Endodermal cell (in vitro differentiated cells): ENCODE results near the gene LIN28A. TPM values are rescaled to one million over a fixed set of nuclear protein-coding genes. Genes with fewer than 3 reads are reported as not detected.

Experiments used
- DNase-seq: peaks from one replicate; pipeline ENCODE4 v3.0.0-alpha.2; 2017
- H3K27ac ChIP-seq: 2 replicates; pipeline ENCODE4 v1.5.1; 2013; ENCODE audit warnings: mild to moderate bottlenecking, low read depth, low read length, moderate library complexity
- H3K27me3 ChIP-seq: 2 replicates; pipeline ENCODE4 v1.6.1; 2013; ENCODE audit warnings: mild to moderate bottlenecking, low read length, moderate library complexity; ENCODE audit not compliant: insufficient read depth, control insufficient read depth, poor library complexity, severe bottlenecking
- H3K36me3 ChIP-seq: 2 replicates; pipeline ENCODE4 v1.7.0; 2013; ENCODE audit warnings: mild to moderate bottlenecking, low read length, moderate library complexity; ENCODE audit not compliant: control insufficient read depth, insufficient read depth
- H3K4me1 ChIP-seq: one replicate; pipeline ENCODE4 v1.7.0; 2013; ENCODE audit warnings: low read length; ENCODE audit not compliant: control insufficient read depth, insufficient read depth
- H3K4me3 ChIP-seq: 2 replicates; pipeline ENCODE4 v1.5.1; 2013; ENCODE audit warnings: mild to moderate bottlenecking, low read length, moderate library complexity
- H3K9ac ChIP-seq: 2 replicates; pipeline ENCODE4 v1.6.1; 2013; ENCODE audit warnings: mild to moderate bottlenecking, low read length, moderate library complexity; ENCODE audit not compliant: poor library complexity, severe bottlenecking; ENCODE audit errors: extremely low read depth
- H3K9me3 ChIP-seq: 2 replicates; pipeline ENCODE4 v1.6.1; 2013; ENCODE audit warnings: mild to moderate bottlenecking, low read length, moderate library complexity; ENCODE audit not compliant: control insufficient read depth
- H3K27ac Mint-ChIP-seq: 2 replicates; pipeline ENCODE4 v1.8.0; 2020; ENCODE audit warnings: mixed read lengths
- H3K27me3 Mint-ChIP-seq: 2 replicates; pipeline ENCODE4 v1.8.0; 2021; ENCODE audit warnings: mild to moderate bottlenecking, mixed read lengths; ENCODE audit not compliant: insufficient read depth
- H3K36me3 Mint-ChIP-seq: 2 replicates; pipeline ENCODE4 v1.8.0; 2020; ENCODE audit warnings: low read depth, mixed read lengths
- H3K4me1 Mint-ChIP-seq: 2 replicates; pipeline ENCODE4 v1.8.0; 2020; ENCODE audit warnings: mixed read lengths
- H3K4me3 Mint-ChIP-seq: 2 replicates; pipeline ENCODE4 v1.8.0; 2020; ENCODE audit warnings: mild to moderate bottlenecking, moderate library complexity, mixed read lengths
- H3K9me3 Mint-ChIP-seq: 2 replicates; pipeline ENCODE4 v1.8.0; 2020; ENCODE audit warnings: mild to moderate bottlenecking, mixed read lengths
- WGBS, 2 experiments: methylation state at CpG; one replicate each; pipeline versions ENCODE4 v1.1.5 to v1.1.7; 2013; ENCODE audit warnings: missing lambda C conversion rate in 2 of 2, mixed read lengths in 1 of 2; ENCODE audit not compliant: insufficient coverage in 1 of 2, insufficient read length in 1 of 2; 5-methylcytosine and 5-hydroxymethylcytosine counted together
- total RNA-seq, 2 donors: library from RNA; stranded (reverse); fragmentation: NEBNext Ultra II Directional in 1 of 2; extraction: Animal tissue kit (Norgen Biotek cat#: 25700) in 1 of 2; gene quantifications; 2 replicates in 1 of 2; 3 replicates in 1 of 2; pipeline ENCODE4 v1.2.1, GENCODE V29; 2021
- TF ChIP-seq, protein P1 (sequence below): fragments of 200-600 bp; sonication (generic); conservative IDR thresholded peaks from 2 replicates; pipeline ENCODE4 v1.5.0; 2021; ENCODE audit warnings: antibody characterized with exemption, mild to moderate bottlenecking

The LIN28A gene
- total RNA-seq, 2 donors from 2014 or later: 867 to 1,041 TPM

DNA sequence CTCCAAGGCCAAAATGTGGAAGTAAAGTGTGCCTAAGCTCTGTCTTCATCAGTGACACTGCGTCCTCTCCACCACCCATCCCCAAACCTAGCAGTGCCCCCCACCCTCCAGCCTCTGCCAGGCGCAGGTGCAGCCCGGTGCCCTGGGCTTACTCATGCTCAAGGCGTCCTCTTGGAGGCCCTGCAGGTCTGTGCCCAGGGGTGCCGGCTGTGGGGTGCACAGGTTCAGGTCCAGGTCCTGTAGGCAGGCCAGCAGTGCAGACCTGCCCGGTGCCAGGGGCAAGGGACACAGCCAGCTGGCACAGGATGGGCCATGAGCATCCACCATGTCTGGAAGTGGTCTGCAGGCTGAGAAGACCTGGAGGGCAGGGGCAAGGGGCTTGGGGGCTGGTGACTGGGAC lies 43.2 kb upstream of the LIN28A start:
- H3K27me3 Mint-ChIP-seq: peaks cover 39% of the 10 kb centered on the region
- WGBS, 2 experiments: 86 to 92% methylated on average over 4 to 6 of the region's 6 CpGs

DNA sequence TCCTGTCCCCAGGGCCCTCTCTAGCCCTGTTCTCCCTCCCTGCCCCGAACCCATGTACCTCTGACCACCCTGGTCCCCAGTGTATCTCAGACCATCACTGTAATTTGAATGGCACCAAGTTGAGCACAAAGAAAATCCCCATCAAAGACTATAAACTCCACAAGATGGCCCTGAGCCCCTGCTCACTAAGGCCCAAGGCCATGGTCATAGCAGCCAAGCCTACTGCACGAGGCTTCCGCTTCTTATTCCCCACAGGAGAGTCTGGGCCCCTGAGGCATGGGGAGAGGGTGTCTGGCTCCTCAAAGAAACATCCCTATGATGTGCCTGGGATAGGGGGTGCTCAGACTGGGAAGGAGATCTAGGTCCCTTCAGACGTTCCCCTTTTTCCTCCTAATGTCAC lies 42.6 kb upstream of the LIN28A start:
- no peaks in the 10 kb centered on the region for H3K36me3 ChIP-seq
- no peak overlapping the region for H3K27ac ChIP-seq
- peaks cover 7% of the 10 kb centered on the region for H3K9me3 ChIP-seq
- TF ChIP-seq, protein P1, sequence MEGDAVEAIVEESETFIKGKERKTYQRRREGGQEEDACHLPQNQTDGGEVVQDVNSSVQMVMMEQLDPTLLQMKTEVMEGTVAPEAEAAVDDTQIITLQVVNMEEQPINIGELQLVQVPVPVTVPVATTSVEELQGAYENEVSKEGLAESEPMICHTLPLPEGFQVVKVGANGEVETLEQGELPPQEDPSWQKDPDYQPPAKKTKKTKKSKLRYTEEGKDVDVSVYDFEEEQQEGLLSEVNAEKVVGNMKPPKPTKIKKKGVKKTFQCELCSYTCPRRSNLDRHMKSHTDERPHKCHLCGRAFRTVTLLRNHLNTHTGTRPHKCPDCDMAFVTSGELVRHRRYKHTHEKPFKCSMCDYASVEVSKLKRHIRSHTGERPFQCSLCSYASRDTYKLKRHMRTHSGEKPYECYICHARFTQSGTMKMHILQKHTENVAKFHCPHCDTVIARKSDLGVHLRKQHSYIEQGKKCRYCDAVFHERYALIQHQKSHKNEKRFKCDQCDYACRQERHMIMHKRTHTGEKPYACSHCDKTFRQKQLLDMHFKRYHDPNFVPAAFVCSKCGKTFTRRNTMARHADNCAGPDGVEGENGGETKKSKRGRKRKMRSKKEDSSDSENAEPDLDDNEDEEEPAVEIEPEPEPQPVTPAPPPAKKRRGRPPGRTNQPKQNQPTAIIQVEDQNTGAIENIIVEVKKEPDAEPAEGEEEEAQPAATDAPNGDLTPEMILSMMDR: no peak
- no peak overlapping the region for H3K4me3 ChIP-seq
- WGBS, 2 experiments: 83 to 100% methylated on average over 2 to 4 of the region's 4 CpGs
- DNase-seq: no peak
- H3K9me3 Mint-ChIP-seq: peaks cover 8% of the 10 kb centered on the region
- no peak overlapping the region for H3K4me3 Mint-ChIP-seq
- peaks cover 2% of the 10 kb centered on the region for H3K4me1 Mint-ChIP-seq
- H3K27me3 Mint-ChIP-seq: peaks cover 34% of the 10 kb centered on the region
- H3K36me3 Mint-ChIP-seq: no peaks in the 10 kb centered on the region
- H3K9ac ChIP-seq: no peak overlapping the region
- H3K27ac Mint-ChIP-seq: no peak overlapping the region
- H3K27me3 ChIP-seq: peaks cover 8% of the 10 kb centered on the region
- H3K4me1 ChIP-seq: no peaks in the 10 kb centered on the region

More for the DNA sequence above, 43.2 kb upstream of the LIN28A start:
- Mint-ChIP-seq H3K4me3 (no peak overlapping the region), H3K27ac (no peak overlapping the region), H3K9me3 (peaks cover 8% of the 10 kb centered on the region), H3K36me3 (no peaks in the 10 kb centered on the region), H3K4me1 (peaks cover 2% of the 10 kb centered on the region)
- Histone ChIP-seq H3K4me3 (no peak overlapping the region), H3K36me3 (no peaks in the 10 kb centered on the region), H3K27ac (no peak overlapping the region), H3K4me1 (no peaks in the 10 kb centered on the region), H3K9ac (no peak overlapping the region), H3K9me3 (peaks cover 7% of the 10 kb centered on the region), H3K27me3 (peaks cover 10% of the 10 kb centered on the region)
- TF ChIP-seq, protein P1: no peak
- DNase-seq: no peak

DNA sequence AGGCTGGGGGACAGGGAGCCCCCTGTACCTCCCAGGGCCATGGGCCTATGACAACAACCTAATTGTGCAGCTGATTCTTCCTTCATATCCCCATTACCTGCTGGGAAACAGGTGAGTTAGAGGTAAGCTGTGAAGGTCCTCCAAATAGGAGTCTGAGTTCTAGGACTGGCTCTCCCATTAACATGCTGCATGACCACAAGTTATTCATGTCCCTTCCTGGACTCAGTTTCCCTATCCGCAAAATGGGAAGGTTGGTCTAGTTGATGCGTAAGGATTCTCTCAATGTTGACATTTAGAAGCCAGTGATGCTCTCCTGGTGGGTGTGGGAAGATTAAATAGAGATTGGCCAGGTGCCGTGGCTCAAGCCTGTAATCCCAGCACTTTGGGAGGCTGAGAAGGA lies 42.1 kb upstream of the LIN28A start:
- H3K27ac ChIP-seq: no peak overlapping the region
- no peak overlapping the region for H3K27ac Mint-ChIP-seq
- H3K9ac ChIP-seq: no peak overlapping the region
- peaks cover 8% of the 10 kb centered on the region for H3K9me3 Mint-ChIP-seq
- peaks cover 7% of the 10 kb centered on the region for H3K9me3 ChIP-seq
- TF ChIP-seq, protein P1: no peak
- 97 to 100% methylated on average over 3 of the region's 3 CpGs for WGBS, 2 experiments
- H3K4me3 ChIP-seq: no peak overlapping the region
- H3K27me3 Mint-ChIP-seq: peaks cover 29% of the 10 kb centered on the region
- H3K4me1 ChIP-seq: no peaks in the 10 kb centered on the region
- no peak for DNase-seq
- no peaks in the 10 kb centered on the region for H3K36me3 ChIP-seq
- peaks cover 8% of the 10 kb centered on the region for H3K27me3 ChIP-seq
- H3K4me1 Mint-ChIP-seq: peaks cover 2% of the 10 kb centered on the region
- H3K4me3 Mint-ChIP-seq: no peak overlapping the region
- H3K36me3 Mint-ChIP-seq: no peaks in the 10 kb centered on the region
